ENCODE measurements around the gene ANKHD1. TPM values are rescaled to one million over a fixed set of nuclear protein-coding genes. Genes with fewer than 3 reads are reported as not detected.
A peak's percentile ranks its signal among the peaks of the same experiment; 100 is the strongest.
"Not testable (repeated sequence)": the region's sequence is repeated elsewhere in the genome, so short reads cannot be mapped to it uniquely, and the experiment has no call there.

The ANKHD1 gene
- total RNA-seq, 1 experiment from 2014 or later = 140 TPM

DNA sequence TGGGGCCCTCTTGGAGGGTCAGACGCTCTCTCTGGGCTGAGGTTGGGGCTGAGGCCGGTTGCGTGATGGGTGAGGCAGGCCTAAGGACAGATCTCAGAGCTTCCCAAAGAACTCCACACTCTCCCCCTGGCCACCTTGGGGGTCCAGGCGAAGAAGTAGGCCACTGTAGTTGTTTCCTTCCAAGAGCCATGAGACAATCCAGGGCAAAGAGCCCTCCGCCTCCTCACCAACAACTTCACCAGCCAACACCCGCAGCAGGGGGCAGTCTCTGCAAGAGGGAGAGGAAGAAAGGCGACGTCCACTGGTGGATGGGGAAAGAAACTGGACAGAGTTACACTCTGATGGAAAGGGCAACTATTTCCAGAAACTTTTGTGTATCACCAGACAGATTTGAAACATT, 173.7 kb downstream of the ANKHD1 start:
- Histone ChIP-seq H3K36me3 (ENCODE audit: control insufficient read depth, insufficient read depth, low read length) (no peaks in the 10 kb centered on the region), H3K27ac (ENCODE audit: low read length) (no peak overlapping the region), H3K27me3 (ENCODE audit: control insufficient read depth, insufficient read depth, low read length) (no peaks in the 10 kb centered on the region), H3K4me1 (ENCODE audit: control insufficient read depth, insufficient read depth, low read length) (no peaks in the 10 kb centered on the region), H3K4me3 (ENCODE audit: low read depth in 2 of 2, low read length in 2 of 2) (no peak overlapping the region), H3K9me3 (ENCODE audit: control insufficient read depth, insufficient read depth, low read depth, low read length) (no peaks in the 10 kb centered on the region)
- in situ Hi-C loops (cut with HindIII; ENCODE audit: low pct_unique_long_range_greater_than_20kb, low sequenced_read_pairs) = no loop called here
- ATAC-seq (peak; percentile 79), DNase-seq (ENCODE audit: low read depth, low spot score) (no peak)
- intact Hi-C loops (cut with micrococcal nuclease; ENCODE audit: unreplicated experiment) = loop anchor here (5.0 to 10.0 kb wide), 2 partner anchors 62 to 139 kb away; partner anchors contain the start of gene TMCO6
- BruUV-seq (replicated peaks) = no TSS peak
- no peak for TF ChIP-seq TCF7L2 (IDR thresholded peaks at IDR 0.05; ENCODE audit: low read depth, low read length)
- TF ChIP-seq, protein P1, sequence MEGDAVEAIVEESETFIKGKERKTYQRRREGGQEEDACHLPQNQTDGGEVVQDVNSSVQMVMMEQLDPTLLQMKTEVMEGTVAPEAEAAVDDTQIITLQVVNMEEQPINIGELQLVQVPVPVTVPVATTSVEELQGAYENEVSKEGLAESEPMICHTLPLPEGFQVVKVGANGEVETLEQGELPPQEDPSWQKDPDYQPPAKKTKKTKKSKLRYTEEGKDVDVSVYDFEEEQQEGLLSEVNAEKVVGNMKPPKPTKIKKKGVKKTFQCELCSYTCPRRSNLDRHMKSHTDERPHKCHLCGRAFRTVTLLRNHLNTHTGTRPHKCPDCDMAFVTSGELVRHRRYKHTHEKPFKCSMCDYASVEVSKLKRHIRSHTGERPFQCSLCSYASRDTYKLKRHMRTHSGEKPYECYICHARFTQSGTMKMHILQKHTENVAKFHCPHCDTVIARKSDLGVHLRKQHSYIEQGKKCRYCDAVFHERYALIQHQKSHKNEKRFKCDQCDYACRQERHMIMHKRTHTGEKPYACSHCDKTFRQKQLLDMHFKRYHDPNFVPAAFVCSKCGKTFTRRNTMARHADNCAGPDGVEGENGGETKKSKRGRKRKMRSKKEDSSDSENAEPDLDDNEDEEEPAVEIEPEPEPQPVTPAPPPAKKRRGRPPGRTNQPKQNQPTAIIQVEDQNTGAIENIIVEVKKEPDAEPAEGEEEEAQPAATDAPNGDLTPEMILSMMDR (IDR thresholded peaks at IDR 0.05) = peak; percentile 68
- ChIA-PET POLR2A (no interaction called here), CTCF (no interaction called here)

DNA sequence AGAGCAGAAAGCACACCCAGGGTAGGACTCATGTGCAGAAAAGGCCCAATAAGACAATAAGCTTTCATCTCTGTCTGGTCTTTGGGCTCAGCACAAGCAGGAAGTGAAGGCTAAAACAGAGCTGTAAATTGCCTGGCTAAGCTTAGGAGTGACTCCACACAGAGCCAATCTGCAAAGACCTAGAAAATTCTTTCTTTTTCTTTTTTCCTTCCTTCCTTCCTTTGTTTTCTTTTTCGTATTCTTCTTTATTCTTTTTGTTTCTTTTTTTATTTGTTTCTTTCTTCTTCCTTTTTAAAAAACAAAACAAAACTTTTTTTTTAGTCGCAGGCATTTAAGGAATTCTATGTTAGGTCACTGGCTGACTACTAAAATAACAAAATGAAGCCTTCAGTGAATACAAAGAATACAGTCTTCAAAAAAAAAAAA, 175.2 kb downstream of the ANKHD1 start:
- in situ Hi-C loops (cut with HindIII; ENCODE audit: low pct_unique_long_range_greater_than_20kb, low sequenced_read_pairs) (no loop called here), intact Hi-C loops (cut with micrococcal nuclease; ENCODE audit: unreplicated experiment) (loop anchor here (5.0 to 10.0 kb wide), 2 partner anchors 61 to 138 kb away; partner anchors contain the start of gene TMCO6)
- Histone ChIP-seq H3K27ac (ENCODE audit: low read length) (no peak overlapping the region), H3K36me3 (ENCODE audit: control insufficient read depth, insufficient read depth, low read length) (no peaks in the 10 kb centered on the region), H3K4me3 (ENCODE audit: low read depth in 2 of 2, low read length in 2 of 2) (no peak overlapping the region), H3K9me3 (ENCODE audit: control insufficient read depth, insufficient read depth, low read depth, low read length) (no peaks in the 10 kb centered on the region), H3K4me1 (ENCODE audit: control insufficient read depth, insufficient read depth, low read length) (no peaks in the 10 kb centered on the region), H3K27me3 (ENCODE audit: control insufficient read depth, insufficient read depth, low read length) (no peaks in the 10 kb centered on the region)
- TF ChIP-seq, protein P2, sequence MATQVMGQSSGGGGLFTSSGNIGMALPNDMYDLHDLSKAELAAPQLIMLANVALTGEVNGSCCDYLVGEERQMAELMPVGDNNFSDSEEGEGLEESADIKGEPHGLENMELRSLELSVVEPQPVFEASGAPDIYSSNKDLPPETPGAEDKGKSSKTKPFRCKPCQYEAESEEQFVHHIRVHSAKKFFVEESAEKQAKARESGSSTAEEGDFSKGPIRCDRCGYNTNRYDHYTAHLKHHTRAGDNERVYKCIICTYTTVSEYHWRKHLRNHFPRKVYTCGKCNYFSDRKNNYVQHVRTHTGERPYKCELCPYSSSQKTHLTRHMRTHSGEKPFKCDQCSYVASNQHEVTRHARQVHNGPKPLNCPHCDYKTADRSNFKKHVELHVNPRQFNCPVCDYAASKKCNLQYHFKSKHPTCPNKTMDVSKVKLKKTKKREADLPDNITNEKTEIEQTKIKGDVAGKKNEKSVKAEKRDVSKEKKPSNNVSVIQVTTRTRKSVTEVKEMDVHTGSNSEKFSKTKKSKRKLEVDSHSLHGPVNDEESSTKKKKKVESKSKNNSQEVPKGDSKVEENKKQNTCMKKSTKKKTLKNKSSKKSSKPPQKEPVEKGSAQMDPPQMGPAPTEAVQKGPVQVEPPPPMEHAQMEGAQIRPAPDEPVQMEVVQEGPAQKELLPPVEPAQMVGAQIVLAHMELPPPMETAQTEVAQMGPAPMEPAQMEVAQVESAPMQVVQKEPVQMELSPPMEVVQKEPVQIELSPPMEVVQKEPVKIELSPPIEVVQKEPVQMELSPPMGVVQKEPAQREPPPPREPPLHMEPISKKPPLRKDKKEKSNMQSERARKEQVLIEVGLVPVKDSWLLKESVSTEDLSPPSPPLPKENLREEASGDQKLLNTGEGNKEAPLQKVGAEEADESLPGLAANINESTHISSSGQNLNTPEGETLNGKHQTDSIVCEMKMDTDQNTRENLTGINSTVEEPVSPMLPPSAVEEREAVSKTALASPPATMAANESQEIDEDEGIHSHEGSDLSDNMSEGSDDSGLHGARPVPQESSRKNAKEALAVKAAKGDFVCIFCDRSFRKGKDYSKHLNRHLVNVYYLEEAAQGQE (IDR thresholded peaks at IDR 0.05; ENCODE audit: insufficient read depth in 1 of 2, low read depth in 2 of 2, low read length in 1 of 2) = no peak
- TF ChIP-seq TCF7L2 (IDR thresholded peaks at IDR 0.05; ENCODE audit: low read depth, low read length) (no peak), SIN3A (IDR thresholded peaks at IDR 0.05; ENCODE audit: borderline replicate concordance, insufficient read depth, low read depth, low read length) (no peak), POLR2AphosphoS5 (IDR thresholded peaks at IDR 0.05; ENCODE audit: low read depth, low read length) (no peak)
- TF ChIP-seq, protein P1 (IDR thresholded peaks at IDR 0.05) = no peak
- POLR2A ChIA-PET = interaction anchor here (1.3 kb wide), 1 partner anchor 71 kb away, joined by 6 read pairs; the partner anchor contains the start of genes IK and NDUFA2
- no peak for ATAC-seq
- BruUV-seq (replicated peaks) = no TSS peak
- CTCF ChIA-PET = no interaction called here
- DNase-seq (ENCODE audit: low read depth, low spot score) = no peak

DNA sequence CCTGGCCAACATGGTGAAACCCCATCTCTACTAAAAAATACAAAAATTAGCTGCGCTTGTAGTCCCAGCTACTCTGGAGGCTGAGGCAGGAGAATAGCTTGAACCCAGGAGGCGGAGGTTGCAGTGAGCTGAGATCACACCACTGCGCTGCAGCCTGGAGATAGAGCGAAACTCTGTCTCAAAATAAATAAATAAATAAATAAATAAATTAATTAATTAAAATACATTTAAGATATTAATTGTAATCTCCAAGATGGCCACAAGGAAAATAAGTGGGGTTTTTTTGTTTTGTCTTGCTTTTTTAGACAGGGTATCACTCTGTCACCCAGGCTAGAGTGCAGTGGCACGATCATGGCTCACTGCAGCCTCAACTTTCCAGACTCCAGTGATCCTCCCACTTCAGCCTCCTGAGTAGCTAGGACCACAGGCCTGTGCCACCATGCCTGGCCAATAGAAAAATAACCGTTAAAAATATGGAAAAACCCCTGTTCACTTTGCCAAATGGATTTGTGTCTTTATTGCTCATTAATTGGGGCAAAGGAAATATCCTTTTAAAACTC, 177.6 kb downstream of the ANKHD1 start:
- BruUV-seq (replicated peaks); H3K27me3 ChIP-seq (ENCODE audit: control insufficient read depth, insufficient read depth, low read length); H3K27ac ChIP-seq (ENCODE audit: low read length); H3K4me1 ChIP-seq (ENCODE audit: control insufficient read depth, insufficient read depth, low read length); in situ Hi-C loops (cut with HindIII; ENCODE audit: low pct_unique_long_range_greater_than_20kb, low sequenced_read_pairs); CTCF ChIA-PET; H3K9me3 ChIP-seq (ENCODE audit: control insufficient read depth, insufficient read depth, low read depth, low read length); DNase-seq (ENCODE audit: low read depth, low spot score); H3K36me3 ChIP-seq (ENCODE audit: control insufficient read depth, insufficient read depth, low read length); ATAC-seq; H3K4me3 ChIP-seq (ENCODE audit: low read depth in 2 of 2, low read length in 2 of 2); POLR2A ChIA-PET: not testable (repeated sequence)
- intact Hi-C loops (cut with micrococcal nuclease; ENCODE audit: unreplicated experiment) = loop anchor here (5.0 to 10.0 kb wide), 2 partner anchors 58 to 136 kb away; partner anchors contain the start of gene TMCO6
